ENCODE results near the gene GADL1. TPM values are rescaled to one million over a fixed set of nuclear protein-coding genes. Genes with fewer than 3 reads are reported as not detected.

GADL1 gene
- total and polyA plus RNA-seq, 9 donors, result 0.01 to 13.3 (median 0.23) TPM; not detected in 3

- intact Hi-C loops (cut with DNase I), result loop anchor here in 2 of 4 donors (10.0 kb wide), 2 partner anchors 491 to 651 kb away; no protein-coding TSS in a partner anchor
- Histone ChIP-seq H3K9me3 (no peaks in the 10 kb centered on the region), H3K36me3 (no peaks in the 10 kb centered on the region), H3K4me1 (ENCODE audit: insufficient read depth) (peaks cover 2% of the 10 kb centered on the region), H3K4me3 (no peak overlapping the region), H3K27me3 (no peaks in the 10 kb centered on the region), H3K27ac (no peak overlapping the region)
- no peak for DNase-seq
- TF ChIP-seq EP300 (IDR thresholded peaks at IDR 0.05), result no peak
- TF ChIP-seq POLR2A (IDR thresholded peaks at IDR 0.05), result no peak
- TF ChIP-seq CTCF (IDR thresholded peaks at IDR 0.05), result no peak
- 94 to 95% (median 94%) methylated on average over 6 of the region's 6 CpGs for WGBS, 3 donors
Observed at GRCh38 chr3:30695302-30696061, 199.0 kb downstream of the GADL1 start.

GRCh38 chr3:30694668-30695067 is 199.8 kb downstream of the GADL1 start:
- Histone ChIP-seq H3K4me3 (no peak overlapping the region), H3K27me3 (no peaks in the 10 kb centered on the region), H3K9me3 (no peaks in the 10 kb centered on the region), H3K27ac (no peak overlapping the region), H3K4me1 (ENCODE audit: insufficient read depth) (peaks cover 2% of the 10 kb centered on the region), H3K36me3 (no peaks in the 10 kb centered on the region)
- TF ChIP-seq POLR2A (IDR thresholded peaks at IDR 0.05) (no peak), EP300 (IDR thresholded peaks at IDR 0.05) (no peak), CTCF (IDR thresholded peaks at IDR 0.05) (no peak)
- intact Hi-C loops (cut with DNase I), result loop anchor here in 3 of 4 donors (5.0 to 10.0 kb wide), 4 partner anchors 490 to 652 kb away; no protein-coding TSS in a partner anchor
- 92 to 99% (median 97%) methylated on average over 3 of the region's 3 CpGs for WGBS, 3 donors
- DNase-seq, result no peak

GRCh38 chr3:30694148-30694547 is 200.3 kb downstream of the GADL1 start:
- Histone ChIP-seq H3K4me1 (ENCODE audit: insufficient read depth) (peaks cover 3% of the 10 kb centered on the region), H3K27ac (no peak overlapping the region), H3K4me3 (no peak overlapping the region), H3K27me3 (no peaks in the 10 kb centered on the region), H3K9me3 (no peaks in the 10 kb centered on the region), H3K36me3 (no peaks in the 10 kb centered on the region)
- intact Hi-C loops (cut with DNase I), result loop anchor here in 3 of 4 donors (5.0 to 10.0 kb wide), 4 partner anchors 489 to 652 kb away; no protein-coding TSS in a partner anchor
- no peak for DNase-seq
- whole genome bisulfite sequencing, 3 donors, result 87 to 91% (median 88%) methylated on average over 3 of the region's 3 CpGs
- TF ChIP-seq POLR2A (IDR thresholded peaks at IDR 0.05), result no peak
- no peak for TF ChIP-seq EP300 (IDR thresholded peaks at IDR 0.05)
- no peak for TF ChIP-seq CTCF (IDR thresholded peaks at IDR 0.05)

GRCh38 chr3:30693470-30694120 is 200.9 kb downstream of the GADL1 start:
- H3K4me3 ChIP-seq, result no peak overlapping the region
- H3K9me3 ChIP-seq, result no peaks in the 10 kb centered on the region
- peak in 1 of 5 donors; percentile 48 for DNase-seq
- no peak for TF ChIP-seq POLR2A (IDR thresholded peaks at IDR 0.05)
- TF ChIP-seq EP300 (IDR thresholded peaks at IDR 0.05), result no peak
- peak; percentile 60 to 70 (median 64) for TF ChIP-seq CTCF (IDR thresholded peaks at IDR 0.05)
- H3K27ac ChIP-seq, result no peak overlapping the region
- H3K36me3 ChIP-seq, result no peaks in the 10 kb centered on the region
- intact Hi-C loops (cut with DNase I), result loop anchor here in 3 of 4 donors (5.0 to 10.0 kb wide), 4 partner anchors 489 to 651 kb away; no protein-coding TSS in a partner anchor
- H3K27me3 ChIP-seq, result no peaks in the 10 kb centered on the region
- H3K4me1 ChIP-seq (ENCODE audit: insufficient read depth), result peaks cover 9% of the 10 kb centered on the region
- 6 to 9% (median 6%) methylated on average over 2 of the region's 2 CpGs for WGBS, 3 donors
